SK-N-SH treated with all-trans-retinoic acid at 6 μM for 48 hours (cell line): Measurements from ENCODE around the gene GGCX.

Experiments used
- ARNTL ChIP-seq: fragments of 450-650 bp; formaldehyde crosslinking; IDR thresholded peaks from 2 replicates; pipeline ENCODE4 v1.5.0; 2020; ENCODE audit warnings: low read depth, mild to moderate bottlenecking, moderate library complexity, borderline replicate concordance
- CREB5 ChIP-seq: fragments of 250-450 bp; sonication (Bioruptor Pico); IDR thresholded peaks from 2 replicates; pipeline ENCODE4 v1.5.1; 2020; ENCODE audit warnings: low read depth, mild to moderate bottlenecking, moderate library complexity
- ISL1 ChIP-seq: fragments of 250-450 bp; sonication (Bioruptor Pico); IDR thresholded peaks from 2 replicates; pipeline ENCODE4 v2.1.2; 2022; ENCODE audit warnings: mild to moderate bottlenecking, moderate library complexity
- PPARA ChIP-seq: fragments of 250-450 bp; sonication (Bioruptor Pico); IDR thresholded peaks from 2 replicates; pipeline ENCODE4 v1.5.0; 2020; ENCODE audit warnings: mild to moderate bottlenecking, borderline replicate concordance
- TOX ChIP-seq: fragments of 250-450 bp; sonication (Bioruptor Pico); IDR thresholded peaks from 2 replicates; pipeline ENCODE4 v1.8.0; 2021; ENCODE audit warnings: mild to moderate bottlenecking, moderate library complexity, borderline replicate concordance
- ZC3H10 ChIP-seq: fragments of 250-450 bp; sonication (Bioruptor Pico); IDR thresholded peaks from 2 replicates; pipeline ENCODE4 v1.5.1; 2021; ENCODE audit warnings: mild to moderate bottlenecking, moderate library complexity
- ZFP3 ChIP-seq: fragments of 250-450 bp; sonication (Bioruptor Pico); IDR thresholded peaks from 2 replicates; pipeline ENCODE4 v1.5.0; 2020; ENCODE audit warnings: mild to moderate bottlenecking, moderate library complexity
- ZNF565 ChIP-seq: fragments of 450-650 bp; formaldehyde crosslinking; conservative IDR thresholded peaks from 2 replicates; pipeline ENCODE4 v1.5.0; 2020; ENCODE audit warnings: low read depth, mild to moderate bottlenecking, moderate library complexity

- TF ChIP-seq CREB5: no peak
- TF ChIP-seq PPARA (CRISPR knock-in tag): no peak
- no peak for TF ChIP-seq ISL1
- TF ChIP-seq TOX: no peak
- TF ChIP-seq ARNTL (CRISPR knock-in tag): no peak
- no peak for TF ChIP-seq ZC3H10 (CRISPR knock-in tag)
- TF ChIP-seq ZFP3 (CRISPR knock-in tag): no peak
- no peak for TF ChIP-seq ZNF565 (CRISPR knock-in tag)
These were observed 6.2 kb downstream of the GGCX start for GRCh38 chr2:85554980-85555612.
